ENCODE data around the gene MADCAM1. TPM values are rescaled to one million over a fixed set of nuclear protein-coding genes. Genes with fewer than 3 reads are reported as not detected.
A peak's percentile ranks its signal among the peaks of the same experiment; 100 is the strongest.

The MADCAM1 gene
- total RNA-seq, 2 experiments from 2014 or later = 0.16 to 0.39 TPM

- POLR2A ChIA-PET = interaction anchor here (0.6 to 0.7 kb wide), 2 partner anchors 181 to 1316 kb away, joined by 3 read pairs; no protein-coding TSS in a partner anchor
Measured at GRCh38 chr19:495402-496111, 729 bp upstream of the MADCAM1 start.

GRCh38 chr19:496986-497385 lies 700 bp downstream of the MADCAM1 start:
- H3K4me3 Mint-ChIP-seq = no peak overlapping the region
- no peak for ATAC-seq
- ChIA-PET CTCF (no interaction called here), POLR2A (no interaction called here)
- no peak overlapping the region for H3K27ac Mint-ChIP-seq
- H3K27me3 Mint-ChIP-seq (ENCODE audit: low read depth) = peaks cover 18% of the 10 kb centered on the region
- no peaks in the 10 kb centered on the region for H3K9me3 Mint-ChIP-seq (ENCODE audit: insufficient read depth)
- H3K36me3 Mint-ChIP-seq (ENCODE audit: low read depth) = no peaks in the 10 kb centered on the region
- peaks cover 3% of the 10 kb centered on the region for H3K4me1 Mint-ChIP-seq (ENCODE audit: low read depth)
- DNase-seq = no peak

More at GRCh38 chr19:495402-496111, 729 bp upstream of the MADCAM1 start:
- DNase-seq (peak; percentile 57), ATAC-seq (peak; percentile 26)
- Mint-ChIP-seq H3K4me3 (no peak overlapping the region), H3K36me3 (ENCODE audit: low read depth) (no peaks in the 10 kb centered on the region), H3K27ac (no peak overlapping the region), H3K27me3 (ENCODE audit: low read depth) (peaks cover 18% of the 10 kb centered on the region), H3K4me1 (ENCODE audit: low read depth) (peaks cover 3% of the 10 kb centered on the region), H3K9me3 (ENCODE audit: insufficient read depth) (no peaks in the 10 kb centered on the region)
- CTCF ChIA-PET = interaction anchor here (1.3 to 2.4 kb wide), 3 partner anchors 9 to 15 kb away, joined by 12 to 32 read pairs (median 15); partner anchors contain the start of gene TPGS1

DNA sequence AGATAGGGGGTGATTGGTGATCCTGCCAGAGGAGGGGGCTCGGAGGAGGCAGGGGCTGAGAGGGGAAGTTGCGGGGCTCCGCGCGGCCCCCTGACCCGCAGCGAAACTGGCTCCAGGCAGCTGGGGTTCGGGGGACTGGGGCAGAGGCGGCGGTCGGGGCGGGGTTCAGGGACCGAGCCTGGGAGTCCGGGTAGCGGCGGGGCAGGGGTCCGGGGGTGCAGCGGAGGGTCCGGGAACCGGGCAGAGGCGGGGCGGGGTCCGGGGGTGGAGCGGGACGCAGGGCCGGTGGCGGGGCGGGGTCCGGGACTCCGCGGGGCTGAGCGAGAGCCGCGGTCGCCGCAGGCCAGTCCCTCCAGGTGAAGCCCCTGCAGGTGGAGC lies 1.2 kb downstream of the MADCAM1 start:
- no peak for DNase-seq
- H3K4me3 Mint-ChIP-seq = no peak overlapping the region
- peaks cover 4% of the 10 kb centered on the region for H3K4me1 Mint-ChIP-seq (ENCODE audit: low read depth)
- ATAC-seq = no peak
- no peaks in the 10 kb centered on the region for H3K36me3 Mint-ChIP-seq (ENCODE audit: low read depth)
- H3K27me3 Mint-ChIP-seq (ENCODE audit: low read depth) = peaks cover 18% of the 10 kb centered on the region
- ChIA-PET CTCF (interaction anchor here (1.0 kb wide), 1 partner anchor 9 kb away, joined by 4 read pairs; no protein-coding TSS in a partner anchor), POLR2A (no interaction called here)
- H3K9me3 Mint-ChIP-seq (ENCODE audit: insufficient read depth) = no peaks in the 10 kb centered on the region
- no peak overlapping the region for H3K27ac Mint-ChIP-seq

- Mint-ChIP-seq H3K36me3 (ENCODE audit: low read depth) (no peaks in the 10 kb centered on the region), H3K27me3 (ENCODE audit: low read depth) (peaks cover 18% of the 10 kb centered on the region), H3K4me3 (no peak overlapping the region), H3K4me1 (ENCODE audit: low read depth) (peaks cover 8% of the 10 kb centered on the region), H3K27ac (no peak overlapping the region), H3K9me3 (ENCODE audit: insufficient read depth) (no peaks in the 10 kb centered on the region)
- CTCF ChIA-PET = interaction anchor here (1.0 kb wide), 1 partner anchor 9 kb away, joined by 4 read pairs; no protein-coding TSS in a partner anchor
- DNase-seq (no peak), ATAC-seq (peak; percentile 31)
- POLR2A ChIA-PET = no interaction called here
Measured at GRCh38 chr19:497869-498510, 1.7 kb downstream of the MADCAM1 start.

DNA sequence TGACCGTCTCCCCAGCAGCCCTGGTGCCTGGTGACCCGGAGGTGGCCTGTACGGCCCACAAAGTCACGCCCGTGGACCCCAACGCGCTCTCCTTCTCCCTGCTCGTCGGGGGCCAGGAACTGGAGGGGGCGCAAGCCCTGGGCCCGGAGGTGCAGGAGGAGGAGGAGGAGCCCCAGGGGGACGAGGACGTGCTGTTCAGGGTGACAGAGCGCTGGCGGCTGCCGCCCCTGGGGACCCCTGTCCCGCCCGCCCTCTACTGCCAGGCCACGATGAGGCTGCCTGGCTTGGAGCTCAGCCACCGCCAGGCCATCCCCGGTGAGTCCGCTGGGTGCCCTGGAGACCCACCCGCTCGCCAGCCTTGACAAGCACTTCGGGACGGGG lies 2.2 kb downstream of the MADCAM1 start:
- Mint-ChIP-seq H3K27me3 (ENCODE audit: low read depth) (peaks cover 18% of the 10 kb centered on the region), H3K4me3 (no peak overlapping the region), H3K4me1 (ENCODE audit: low read depth) (peaks cover 7% of the 10 kb centered on the region), H3K36me3 (ENCODE audit: low read depth) (no peaks in the 10 kb centered on the region), H3K27ac (no peak overlapping the region), H3K9me3 (ENCODE audit: insufficient read depth) (no peaks in the 10 kb centered on the region)
- ChIA-PET POLR2A (no interaction called here), CTCF (interaction anchor here (1.0 kb wide), 1 partner anchor 8 kb away, joined by 4 read pairs; no protein-coding TSS in a partner anchor)
- DNase-seq (no peak), ATAC-seq (no peak)

DNA sequence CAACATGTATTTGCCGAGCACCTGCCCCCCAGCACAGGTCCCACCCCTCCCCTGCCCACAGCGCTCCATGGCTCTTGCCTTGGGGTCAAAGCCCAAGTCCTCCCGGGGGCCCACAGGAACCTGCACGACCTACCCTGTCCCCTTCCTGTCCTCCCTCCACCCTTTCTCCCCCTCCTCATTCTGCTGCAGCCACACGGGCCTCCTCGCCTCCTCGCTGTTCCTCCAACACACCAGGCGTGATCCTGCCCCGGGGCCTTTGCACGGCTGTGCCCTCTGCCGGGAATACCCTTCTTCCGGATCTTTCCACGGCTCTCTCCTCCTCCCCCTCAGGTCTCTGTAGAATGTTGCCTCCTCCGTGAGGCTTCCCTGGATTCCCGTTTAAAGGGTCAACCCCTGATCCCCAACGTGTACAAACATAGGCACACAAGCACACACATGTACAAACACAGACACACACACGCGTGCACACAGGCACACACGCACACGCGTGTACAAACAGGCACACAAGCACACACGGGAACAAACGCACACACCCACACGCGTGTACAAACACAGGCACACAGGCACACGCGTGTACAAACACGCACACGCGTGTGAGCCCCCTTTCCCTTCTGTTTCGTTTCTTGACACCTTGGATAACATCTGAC lies 2.8 kb downstream of the MADCAM1 start:
- POLR2A ChIA-PET = no interaction called here
- CTCF ChIA-PET = interaction anchor here (1.0 kb wide), 1 partner anchor 12 kb away, joined by 3 read pairs; no protein-coding TSS in a partner anchor

GRCh38 chr19:501646-502045 lies 5.4 kb downstream of the MADCAM1 start:
- no peak for ATAC-seq
- Mint-ChIP-seq H3K9me3 (ENCODE audit: insufficient read depth) (no peaks in the 10 kb centered on the region), H3K4me1 (ENCODE audit: low read depth) (peaks cover 18% of the 10 kb centered on the region), H3K4me3 (no peak overlapping the region), H3K36me3 (ENCODE audit: low read depth) (no peaks in the 10 kb centered on the region), H3K27ac (no peak overlapping the region), H3K27me3 (ENCODE audit: low read depth) (peaks cover 13% of the 10 kb centered on the region)
- CTCF ChIA-PET = no interaction called here
- POLR2A ChIA-PET = no interaction called here
- no peak for DNase-seq

More for the DNA sequence above, 2.8 kb downstream of the MADCAM1 start:
- Mint-ChIP-seq H3K36me3 (ENCODE audit: low read depth) (no peaks in the 10 kb centered on the region), H3K27me3 (ENCODE audit: low read depth) (peaks cover 18% of the 10 kb centered on the region), H3K27ac (no peak overlapping the region), H3K9me3 (ENCODE audit: insufficient read depth) (no peaks in the 10 kb centered on the region), H3K4me3 (no peak overlapping the region), H3K4me1 (ENCODE audit: low read depth) (peaks cover 7% of the 10 kb centered on the region)
- no peak for DNase-seq
- ATAC-seq = no peak

- CTCF ChIA-PET = interaction anchor here (2.0 kb wide), 1 partner anchor 9 kb away, joined by 12 read pairs; no protein-coding TSS in a partner anchor
- Mint-ChIP-seq H3K4me1 (ENCODE audit: low read depth) (peaks cover 35% of the 10 kb centered on the region), H3K27me3 (ENCODE audit: low read depth) (no peaks in the 10 kb centered on the region), H3K27ac (no peak overlapping the region), H3K4me3 (no peak overlapping the region), H3K9me3 (ENCODE audit: insufficient read depth) (no peaks in the 10 kb centered on the region), H3K36me3 (ENCODE audit: low read depth) (peaks cover 8% of the 10 kb centered on the region)
- DNase-seq = no peak
- no peak for ATAC-seq
- POLR2A ChIA-PET = no interaction called here
Measured at GRCh38 chr19:504616-505015, 8.3 kb downstream of the MADCAM1 start.

- H3K4me3 Mint-ChIP-seq = peak overlapping the region; percentile 79
- H3K4me1 Mint-ChIP-seq (ENCODE audit: low read depth) = peaks cover 52% of the 10 kb centered on the region
- ATAC-seq = peak; percentile 68
- H3K9me3 Mint-ChIP-seq (ENCODE audit: insufficient read depth) = no peaks in the 10 kb centered on the region
- no peaks in the 10 kb centered on the region for H3K27me3 Mint-ChIP-seq (ENCODE audit: low read depth)
- CTCF ChIA-PET = interaction anchor here (0.7 to 2.6 kb wide), 17 partner anchors 9 to 227 kb away, joined by 3 to 32 read pairs (median 4); partner anchors contain the start of genes CDC34 and MADCAM1
- POLR2A ChIA-PET = interaction anchor here (0.6 to 2.1 kb wide), 8 partner anchors 12 to 1769 kb away, joined by 3 to 10 read pairs (median 3); partner anchors contain the start of genes BSG and CDC34
- H3K36me3 Mint-ChIP-seq (ENCODE audit: low read depth) = peaks cover 10% of the 10 kb centered on the region
- peak; percentile 96 for DNase-seq
- H3K27ac Mint-ChIP-seq = peak overlapping the region; percentile 96
Measured at GRCh38 chr19:506404-507285, 10.4 kb downstream of the MADCAM1 start.

GRCh38 chr19:507286-508203 lies 11.3 kb downstream of the MADCAM1 start, which contains the start of gene TPGS1:
TPGS1 (plus strand) TSS chr19:507497; CDS start chr19:507507, 10 bp downstream.
- Mint-ChIP-seq H3K27ac (peak within 1 kb of the TSS; percentile 96), H3K27me3 (ENCODE audit: low read depth) (no peaks in the 10 kb centered on the region), H3K9me3 (ENCODE audit: insufficient read depth) (no peaks in the 10 kb centered on the region), H3K4me3 (peak within 1 kb of the TSS; percentile 79), H3K36me3 (ENCODE audit: low read depth) (peaks cover 10% of the 10 kb centered on the region), H3K4me1 (ENCODE audit: low read depth) (peaks cover 58% of the 10 kb centered on the region)
- ChIA-PET POLR2A (interaction anchor here (0.9 to 2.1 kb wide), 4 partner anchors 14 to 64 kb away, joined by 3 to 10 read pairs (median 4); partner anchors contain the start of genes BSG and CDC34), CTCF (interaction anchor here (1.0 to 2.6 kb wide), 12 partner anchors 10 to 227 kb away, joined by 3 to 32 read pairs (median 4); partner anchors contain the start of genes CDC34 and MADCAM1)
- DNase-seq (peak; percentile 90), ATAC-seq (peak; percentile 60)
